K562 (cell line): ENCODE results near the gene MICU1. TPM values are rescaled to one million over a fixed set of nuclear protein-coding genes. Genes with fewer than 3 reads are reported as not detected.

Experiments used
- ARID1B ChIP-seq: fragments of 450-650 bp; IDR thresholded peaks from 2 replicates; pipeline ENCODE4 v1.6.1; 2016; ENCODE audit warnings: antibody characterized with exemption, mild to moderate bottlenecking, inconsistent platforms
- CXXC5 ChIP-seq: fragments of 250-450 bp; sonication (Bioruptor Pico); IDR thresholded peaks from 2 replicates; pipeline ENCODE4 v1.8.0; 2022; ENCODE audit warnings: inconsistent platforms, mild to moderate bottlenecking, moderate library complexity
- DMBX1 ChIP-seq: fragments of 250-450 bp; sonication (Bioruptor Pico); IDR thresholded peaks from 2 replicates; pipeline ENCODE4 v1.8.0; 2022; ENCODE audit warnings: inconsistent platforms, mild to moderate bottlenecking, moderate library complexity, borderline replicate concordance
- EP300 ChIP-seq: IDR thresholded peaks from 2 replicates; pipeline ENCODE4 v1.6.1; 2012; ENCODE audit warnings: low read length, improper control_type of control experiment
- HDGF ChIP-seq: fragments of 450-650 bp; IDR thresholded peaks from 2 replicates; pipeline ENCODE4 v1.6.1; 2016
- HEY1 ChIP-seq: fragments of 250-450 bp; sonication (Bioruptor Pico); IDR thresholded peaks from 2 replicates; pipeline ENCODE4 v1.5.0; 2020; ENCODE audit warnings: mild to moderate bottlenecking, moderate library complexity, borderline replicate concordance
- MCM7 ChIP-seq, 2 experiments: fragments of 450-650 bp; IDR thresholded peaks; 2 replicates each; pipeline ENCODE4 v1.6.1; 2016 to 2018
- SLC30A9 ChIP-seq: fragments of 250-450 bp; sonication (Bioruptor Pico); IDR thresholded peaks from 2 replicates; pipeline ENCODE4 v1.8.0; 2022; ENCODE audit warnings: mild to moderate bottlenecking, moderate library complexity
- ZNF57 ChIP-seq: fragments of 450-650 bp; formaldehyde crosslinking; IDR thresholded peaks from 2 replicates; pipeline ENCODE4 v1.4.0; 2020; ENCODE audit warnings: mild to moderate bottlenecking, moderate library complexity
- polyA plus RNA-seq, 8 experiments: library from polyadenylated mRNA; depleted of rRNA in 4 of 8; stranded (reverse) in 5 of 8; unstranded in 3 of 8; fragments of >200 nt; fragmentation: Nextera tagmentation in 2 of 8; fragmentation: Illumina TruSeq in 1 of 8; extraction: Ambion mirVana in 2 of 8; extraction: Trizol in 1 of 8; gene quantifications; 2 replicates each; pipeline versions ENCODE4 v1.2.1 to v1.2.3, GENCODE V29; 2011 to 2014; ENCODE audit warnings: inconsistent platforms in 1 of 8, missing spikeins in 1 of 8
- total RNA-seq, 7 experiments: library from RNA; depleted of rRNA in 6 of 7; stranded (reverse); fragments of >200 nt in 6 of 7; fragmentation: Illumina TruSeq in 2 of 7; extraction: Trizol in 2 of 7; gene quantifications; 2 replicates each; pipeline versions ENCODE4 v1.2.1 to v1.2.3, GENCODE V29; 2011 to 2021; ENCODE audit warnings: low replicate concordance in 1 of 7
- TF ChIP-seq, protein P1 (sequence below), 2 experiments: fragments of 150-350 bp in 1 of 2; IDR thresholded peaks; 2 replicates each; pipeline ENCODE4 v1.6.1; 2012 to 2016; ENCODE audit warnings: low read depth in 2 of 2, low read length in 2 of 2, mild to moderate bottlenecking in 1 of 2, moderate library complexity in 1 of 2
- TF ChIP-seq, protein P2 (sequence below): sonication (generic); formaldehyde crosslinking; IDR thresholded peaks from 2 replicates; pipeline ENCODE4 v1.8.1; 2023; ENCODE audit warnings: mild to moderate bottlenecking, missing genetic modification reagents
- TF ChIP-seq, protein P3 (sequence below): fragments of 450-650 bp; IDR thresholded peaks from 2 replicates; pipeline ENCODE4 v1.7.1; 2018; ENCODE audit warnings: mild to moderate bottlenecking, low read depth; ENCODE audit not compliant: partially characterized antibody
- TF ChIP-seq, protein P4 (sequence below): fragments of 450-650 bp; IDR thresholded peaks from 2 replicates; pipeline ENCODE4 v1.6.1; 2016; ENCODE audit warnings: low read depth, mild to moderate bottlenecking, moderate library complexity
- TF ChIP-seq, protein P5 (sequence below): fragments of 450-650 bp; formaldehyde crosslinking; IDR thresholded peaks from 2 replicates; pipeline ENCODE4 v1.4.0; 2020; ENCODE audit warnings: mild to moderate bottlenecking, moderate library complexity

MICU1 gene
- total and polyA plus RNA-seq, 9 of the 15 experiments (the other 6 are each of a cell fraction or from before 2014, with no cell fraction given) = 29.3 to 76.8 (median 48.4) TPM

DNA sequence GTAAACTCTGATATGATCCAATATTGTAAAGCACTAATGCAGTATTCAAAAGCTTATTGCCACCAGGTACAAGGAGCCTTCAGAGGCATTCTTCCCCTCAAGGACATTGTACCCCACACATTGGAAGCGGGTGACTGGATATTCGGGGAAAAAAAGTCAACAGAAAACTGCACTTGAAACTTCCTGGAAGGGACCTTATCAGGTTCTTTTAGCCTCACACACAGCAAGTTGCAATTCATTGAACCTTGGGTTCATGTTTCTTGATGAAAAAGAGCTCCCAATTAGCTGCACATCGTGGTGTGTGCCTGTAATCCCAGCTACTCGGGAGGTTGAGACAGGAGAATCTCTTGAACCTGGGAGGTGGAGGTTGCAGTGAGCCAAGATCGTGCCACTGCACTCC is 16.4 kb upstream of the MICU1 start (continued):
- TF ChIP-seq, protein P1, sequence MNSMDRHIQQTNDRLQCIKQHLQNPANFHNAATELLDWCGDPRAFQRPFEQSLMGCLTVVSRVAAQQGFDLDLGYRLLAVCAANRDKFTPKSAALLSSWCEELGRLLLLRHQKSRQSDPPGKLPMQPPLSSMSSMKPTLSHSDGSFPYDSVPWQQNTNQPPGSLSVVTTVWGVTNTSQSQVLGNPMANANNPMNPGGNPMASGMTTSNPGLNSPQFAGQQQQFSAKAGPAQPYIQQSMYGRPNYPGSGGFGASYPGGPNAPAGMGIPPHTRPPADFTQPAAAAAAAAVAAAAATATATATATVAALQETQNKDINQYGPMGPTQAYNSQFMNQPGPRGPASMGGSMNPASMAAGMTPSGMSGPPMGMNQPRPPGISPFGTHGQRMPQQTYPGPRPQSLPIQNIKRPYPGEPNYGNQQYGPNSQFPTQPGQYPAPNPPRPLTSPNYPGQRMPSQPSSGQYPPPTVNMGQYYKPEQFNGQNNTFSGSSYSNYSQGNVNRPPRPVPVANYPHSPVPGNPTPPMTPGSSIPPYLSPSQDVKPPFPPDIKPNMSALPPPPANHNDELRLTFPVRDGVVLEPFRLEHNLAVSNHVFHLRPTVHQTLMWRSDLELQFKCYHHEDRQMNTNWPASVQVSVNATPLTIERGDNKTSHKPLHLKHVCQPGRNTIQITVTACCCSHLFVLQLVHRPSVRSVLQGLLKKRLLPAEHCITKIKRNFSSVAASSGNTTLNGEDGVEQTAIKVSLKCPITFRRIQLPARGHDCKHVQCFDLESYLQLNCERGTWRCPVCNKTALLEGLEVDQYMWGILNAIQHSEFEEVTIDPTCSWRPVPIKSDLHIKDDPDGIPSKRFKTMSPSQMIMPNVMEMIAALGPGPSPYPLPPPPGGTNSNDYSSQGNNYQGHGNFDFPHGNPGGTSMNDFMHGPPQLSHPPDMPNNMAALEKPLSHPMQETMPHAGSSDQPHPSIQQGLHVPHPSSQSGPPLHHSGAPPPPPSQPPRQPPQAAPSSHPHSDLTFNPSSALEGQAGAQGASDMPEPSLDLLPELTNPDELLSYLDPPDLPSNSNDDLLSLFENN (IDR thresholded peaks at IDR 0.05; ENCODE audit: low read depth in 2 of 2, low read length in 2 of 2) = no peak
- TF ChIP-seq, protein P2, sequence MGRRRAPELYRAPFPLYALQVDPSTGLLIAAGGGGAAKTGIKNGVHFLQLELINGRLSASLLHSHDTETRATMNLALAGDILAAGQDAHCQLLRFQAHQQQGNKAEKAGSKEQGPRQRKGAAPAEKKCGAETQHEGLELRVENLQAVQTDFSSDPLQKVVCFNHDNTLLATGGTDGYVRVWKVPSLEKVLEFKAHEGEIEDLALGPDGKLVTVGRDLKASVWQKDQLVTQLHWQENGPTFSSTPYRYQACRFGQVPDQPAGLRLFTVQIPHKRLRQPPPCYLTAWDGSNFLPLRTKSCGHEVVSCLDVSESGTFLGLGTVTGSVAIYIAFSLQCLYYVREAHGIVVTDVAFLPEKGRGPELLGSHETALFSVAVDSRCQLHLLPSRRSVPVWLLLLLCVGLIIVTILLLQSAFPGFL (CRISPR knock-in tag) = no peak
- TF ChIP-seq ARID1B (0 out of 2 replicates have a peak, but pooled peaks have one; percentile 34), CXXC5 (CRISPR knock-in tag) (0 out of 2 replicates have a peak, but pooled peaks have one; percentile 14), SLC30A9 (CRISPR knock-in tag) (no peak), MCM7 (IDR thresholded peaks at IDR 0.05) (no peak), HEY1 (no peak), HDGF (no peak), DMBX1 (CRISPR knock-in tag) (0 out of 2 replicates have a peak, but pooled peaks have one; percentile 47), ZNF57 (no peak), EP300 (peak; percentile 24; the same call in 1 of the 2 replicates)
- TF ChIP-seq, protein P3, sequence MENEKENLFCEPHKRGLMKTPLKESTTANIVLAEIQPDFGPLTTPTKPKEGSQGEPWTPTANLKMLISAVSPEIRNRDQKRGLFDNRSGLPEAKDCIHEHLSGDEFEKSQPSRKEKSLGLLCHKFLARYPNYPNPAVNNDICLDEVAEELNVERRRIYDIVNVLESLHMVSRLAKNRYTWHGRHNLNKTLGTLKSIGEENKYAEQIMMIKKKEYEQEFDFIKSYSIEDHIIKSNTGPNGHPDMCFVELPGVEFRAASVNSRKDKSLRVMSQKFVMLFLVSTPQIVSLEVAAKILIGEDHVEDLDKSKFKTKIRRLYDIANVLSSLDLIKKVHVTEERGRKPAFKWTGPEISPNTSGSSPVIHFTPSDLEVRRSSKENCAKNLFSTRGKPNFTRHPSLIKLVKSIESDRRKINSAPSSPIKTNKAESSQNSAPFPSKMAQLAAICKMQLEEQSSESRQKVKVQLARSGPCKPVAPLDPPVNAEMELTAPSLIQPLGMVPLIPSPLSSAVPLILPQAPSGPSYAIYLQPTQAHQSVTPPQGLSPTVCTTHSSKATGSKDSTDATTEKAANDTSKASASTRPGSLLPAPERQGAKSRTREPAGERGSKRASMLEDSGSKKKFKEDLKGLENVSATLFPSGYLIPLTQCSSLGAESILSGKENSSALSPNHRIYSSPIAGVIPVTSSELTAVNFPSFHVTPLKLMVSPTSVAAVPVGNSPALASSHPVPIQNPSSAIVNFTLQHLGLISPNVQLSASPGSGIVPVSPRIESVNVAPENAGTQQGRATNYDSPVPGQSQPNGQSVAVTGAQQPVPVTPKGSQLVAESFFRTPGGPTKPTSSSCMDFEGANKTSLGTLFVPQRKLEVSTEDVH = no peak
- TF ChIP-seq, protein P4, sequence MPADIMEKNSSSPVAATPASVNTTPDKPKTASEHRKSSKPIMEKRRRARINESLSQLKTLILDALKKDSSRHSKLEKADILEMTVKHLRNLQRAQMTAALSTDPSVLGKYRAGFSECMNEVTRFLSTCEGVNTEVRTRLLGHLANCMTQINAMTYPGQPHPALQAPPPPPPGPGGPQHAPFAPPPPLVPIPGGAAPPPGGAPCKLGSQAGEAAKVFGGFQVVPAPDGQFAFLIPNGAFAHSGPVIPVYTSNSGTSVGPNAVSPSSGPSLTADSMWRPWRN = no peak
- TF ChIP-seq, protein P5, sequence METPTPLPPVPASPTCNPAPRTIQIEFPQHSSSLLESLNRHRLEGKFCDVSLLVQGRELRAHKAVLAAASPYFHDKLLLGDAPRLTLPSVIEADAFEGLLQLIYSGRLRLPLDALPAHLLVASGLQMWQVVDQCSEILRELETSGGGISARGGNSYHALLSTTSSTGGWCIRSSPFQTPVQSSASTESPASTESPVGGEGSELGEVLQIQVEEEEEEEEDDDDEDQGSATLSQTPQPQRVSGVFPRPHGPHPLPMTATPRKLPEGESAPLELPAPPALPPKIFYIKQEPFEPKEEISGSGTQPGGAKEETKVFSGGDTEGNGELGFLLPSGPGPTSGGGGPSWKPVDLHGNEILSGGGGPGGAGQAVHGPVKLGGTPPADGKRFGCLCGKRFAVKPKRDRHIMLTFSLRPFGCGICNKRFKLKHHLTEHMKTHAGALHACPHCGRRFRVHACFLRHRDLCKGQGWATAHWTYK = no peak
